ENCODE measurements around the gene PERP. TPM values are rescaled to one million over a fixed set of nuclear protein-coding genes. Genes with fewer than 3 reads are reported as not detected.

The PERP gene
- total and polyA plus RNA-seq, 2 of the 8 experiments (the other 6 are each of a cell fraction or from before 2014, with no cell fraction given) = 21.0 to 26.7 TPM

DNA sequence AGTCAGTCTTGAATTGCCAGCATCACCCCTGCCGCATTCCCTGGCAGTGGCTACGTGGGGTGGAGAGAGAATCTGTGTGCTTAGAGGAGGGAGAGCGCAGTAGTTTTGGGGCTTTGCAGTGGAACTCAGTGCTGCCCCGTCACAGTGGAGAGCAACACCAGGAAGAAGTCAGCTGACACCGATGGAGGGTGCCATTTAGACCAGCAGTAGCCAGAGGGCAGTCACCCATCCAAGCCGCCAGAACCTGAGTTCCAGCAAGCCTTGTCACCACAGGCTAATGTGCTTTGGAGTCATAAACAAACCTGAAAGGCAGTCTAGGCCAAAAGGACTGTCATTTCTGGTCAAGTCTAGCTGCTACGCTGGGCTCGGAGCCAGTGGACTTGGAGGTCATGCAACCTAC lies 22.0 kb upstream of the PERP start:
- H3K27ac ChIP-seq (ENCODE audit: low read depth, low read length) = no peak overlapping the region
- H2AFZ ChIP-seq (ENCODE audit: low read length) = peak overlapping the region; percentile 97
- FAIRE-seq (no peak), DNase-seq (ENCODE audit: low read depth in 1 of 2, low spot score in 2 of 2) (no peak)
- H3K18ac ChIP-seq (ENCODE audit: extremely low read depth, low read length) = no peak overlapping the region
- H3K23me2 ChIP-seq (ENCODE audit: low read depth, low read length) = no peaks in the 10 kb centered on the region
- H2BK12ac ChIP-seq (ENCODE audit: low read depth, low read length) = peak overlapping the region; percentile 7; the same call in 1 of the 2 replicates
- H3K79me1 ChIP-seq (ENCODE audit: low read depth, low read length) = no peaks in the 10 kb centered on the region
- H3K4me1 ChIP-seq (replicated peaks in 1 of 4; ENCODE audit: control insufficient read depth in 3 of 4, insufficient read depth in 4 of 4, low read length in 3 of 4) = no peaks in the 10 kb centered on the region
- H4K8ac ChIP-seq (ENCODE audit: extremely low read depth, insufficient read depth, low read length) = no peak overlapping the region
- H3K9ac ChIP-seq (replicated peaks in 1 of 4; ENCODE audit: extremely low read depth in 1 of 4, low read depth in 3 of 4, low read length in 3 of 4) = no peak overlapping the region
- H4K5ac ChIP-seq (ENCODE audit: insufficient read length, low read depth, low read length) = no peak overlapping the region
- no peak overlapping the region for H3K4ac ChIP-seq (replicated peaks; ENCODE audit: insufficient read length, low read depth, low read length)
- no peak overlapping the region for H3K23ac ChIP-seq (ENCODE audit: insufficient read length)
- WGBS, 2 experiments (ENCODE audit: extremely low coverage in 1 of 2, insufficient coverage in 1 of 2, insufficient read length in 1 of 2, insufficient replicate concordance in 2 of 2, low coverage in 1 of 2, low lambda C conversion rate in 2 of 2, missing lambda C conversion rate in 1 of 2) = 85% methylated on average over 8 of the region's 8 CpGs; no CpG with 5 or more reads in 1 of the 2 experiments
- no peak overlapping the region for H2BK20ac ChIP-seq (ENCODE audit: low read length)
- H3K4me2 ChIP-seq (ENCODE audit: insufficient read depth in 1 of 2, low read depth in 2 of 2, low read length in 2 of 2) = no peak overlapping the region
- no peak overlapping the region for H2BK5ac ChIP-seq (ENCODE audit: low read depth, low read length)
- H3K14ac ChIP-seq (ENCODE audit: insufficient read length) = no peak overlapping the region
- H3K56ac ChIP-seq (replicated peaks; ENCODE audit: insufficient read length, low read depth, low read length) = no peak overlapping the region
- H2BK120ac ChIP-seq (replicated peaks; ENCODE audit: low read depth, low read length) = no peak overlapping the region
- no peaks in the 10 kb centered on the region for H3K79me2 ChIP-seq (ENCODE audit: control insufficient read depth in 1 of 2, insufficient read depth in 2 of 2, low read length in 2 of 2)
- ChIA-PET CTCF (ENCODE audit: partially characterized antibody) (interaction anchor here (0.7 to 2.4 kb wide), 11 partner anchors 11 to 159 kb away, joined by 3 to 9 read pairs (median 3); no protein-coding TSS in a partner anchor), POLR2A (ENCODE audit: partially characterized antibody) (interaction anchor here (1.1 kb wide), 1 partner anchor 32 kb away, joined by 3 read pairs; the partner anchor contains the start of gene ARFGEF3)
- H3K4me3 ChIP-seq (ENCODE audit: extremely low read depth in 1 of 4, insufficient read depth in 2 of 4, low read depth in 3 of 4, low read length in 4 of 4) = no peak overlapping the region
- H2BK15ac ChIP-seq (ENCODE audit: low read length) = peak overlapping the region; percentile 81; the same call in 1 of the 2 replicates
- H4K20me1 ChIP-seq (replicated peaks in 1 of 2; ENCODE audit: control insufficient read depth in 1 of 2, insufficient read depth in 2 of 2, low read length in 2 of 2) = no peaks in the 10 kb centered on the region
- H3K9me3 ChIP-seq (ENCODE audit: insufficient read depth in 2 of 2, low read depth in 1 of 2, low read length in 1 of 2) = no peaks in the 10 kb centered on the region
- H2AK5ac ChIP-seq (ENCODE audit: low read depth, low read length) = no peak overlapping the region
- no peak overlapping the region for H4K91ac ChIP-seq (replicated peaks; ENCODE audit: insufficient read length, low read length)
- no peaks in the 10 kb centered on the region for H3K36me3 ChIP-seq (ENCODE audit: control insufficient read depth in 2 of 4, insufficient read depth in 4 of 4, low read length in 3 of 4)
- H3K27me3 ChIP-seq (replicated peaks in 1 of 4; ENCODE audit: control insufficient read depth in 3 of 4, extremely low read depth in 1 of 4, insufficient read depth in 3 of 4, low read length in 3 of 4) = no peaks in the 10 kb centered on the region
- no peak for TF ChIP-seq SIN3A (conservative IDR thresholded peaks at IDR 0.05 in 1 of 2, IDR thresholded peaks at IDR 0.05 in 1 of 2; ENCODE audit: low read depth in 1 of 2, low read length in 2 of 2)
- no peak for TF ChIP-seq GABPA (IDR thresholded peaks at IDR 0.05; ENCODE audit: borderline replicate concordance, insufficient read depth, low read length)
- TF ChIP-seq, protein P1, sequence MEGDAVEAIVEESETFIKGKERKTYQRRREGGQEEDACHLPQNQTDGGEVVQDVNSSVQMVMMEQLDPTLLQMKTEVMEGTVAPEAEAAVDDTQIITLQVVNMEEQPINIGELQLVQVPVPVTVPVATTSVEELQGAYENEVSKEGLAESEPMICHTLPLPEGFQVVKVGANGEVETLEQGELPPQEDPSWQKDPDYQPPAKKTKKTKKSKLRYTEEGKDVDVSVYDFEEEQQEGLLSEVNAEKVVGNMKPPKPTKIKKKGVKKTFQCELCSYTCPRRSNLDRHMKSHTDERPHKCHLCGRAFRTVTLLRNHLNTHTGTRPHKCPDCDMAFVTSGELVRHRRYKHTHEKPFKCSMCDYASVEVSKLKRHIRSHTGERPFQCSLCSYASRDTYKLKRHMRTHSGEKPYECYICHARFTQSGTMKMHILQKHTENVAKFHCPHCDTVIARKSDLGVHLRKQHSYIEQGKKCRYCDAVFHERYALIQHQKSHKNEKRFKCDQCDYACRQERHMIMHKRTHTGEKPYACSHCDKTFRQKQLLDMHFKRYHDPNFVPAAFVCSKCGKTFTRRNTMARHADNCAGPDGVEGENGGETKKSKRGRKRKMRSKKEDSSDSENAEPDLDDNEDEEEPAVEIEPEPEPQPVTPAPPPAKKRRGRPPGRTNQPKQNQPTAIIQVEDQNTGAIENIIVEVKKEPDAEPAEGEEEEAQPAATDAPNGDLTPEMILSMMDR (IDR thresholded peaks at IDR 0.05; ENCODE audit: control extremely low read depth in 1 of 3, insufficient read depth in 1 of 3, low read depth in 1 of 3, low read length in 3 of 3) = peak; percentile 34 to 57 (median 51); a peak in 3 of 4 replicates
- TF ChIP-seq, protein P2, sequence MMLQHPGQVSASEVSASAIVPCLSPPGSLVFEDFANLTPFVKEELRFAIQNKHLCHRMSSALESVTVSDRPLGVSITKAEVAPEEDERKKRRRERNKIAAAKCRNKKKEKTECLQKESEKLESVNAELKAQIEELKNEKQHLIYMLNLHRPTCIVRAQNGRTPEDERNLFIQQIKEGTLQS (IDR thresholded peaks at IDR 0.05; ENCODE audit: insufficient read depth, low read depth, low read length) = peak; percentile 5; the same call in 1 of the 2 replicates
- peak; percentile 40 to 53; a peak in 3 of 4 replicates for TF ChIP-seq RAD21 (IDR thresholded peaks at IDR 0.05 in 1 of 2, conservative IDR thresholded peaks at IDR 0.05 in 1 of 2; ENCODE audit: low read depth in 2 of 2, low read length in 2 of 2)
- no peak for TF ChIP-seq CTBP2 (IDR thresholded peaks at IDR 0.05; ENCODE audit: borderline replicate concordance, insufficient read depth, insufficient read length, low read length)
- TF ChIP-seq GTF2F1 (IDR thresholded peaks at IDR 0.05; ENCODE audit: borderline replicate concordance, low read depth, low read length) = no peak
- no peak for TF ChIP-seq BACH1 (IDR thresholded peaks at IDR 0.05; ENCODE audit: low read length)
- TF ChIP-seq RFX5 (IDR thresholded peaks at IDR 0.05; ENCODE audit: borderline replicate concordance, low read depth, low read length) = no peak
